Ovary (tissue), 9 donors: ENCODE measurements around the gene NUAK1. TPM values are rescaled to one million over a fixed set of nuclear protein-coding genes. Genes with fewer than 3 reads are reported as not detected.

ENCODE experiments used
- DNase-seq, 5 donors: peaks; one replicate each; pipeline ENCODE4 v3.0.0-alpha.2; 2019 to 2020
- H3K27ac ChIP-seq, 2 donors: fragments of 200-600 bp; one replicate each; pipeline versions ENCODE4 v1.5.1 to v1.8.0; 2019 to 2022
- H3K27me3 ChIP-seq: fragments of 200-600 bp; one replicate; pipeline ENCODE4 v1.8.0; 2022
- H3K36me3 ChIP-seq: fragments of 200-600 bp; sonication (generic); one replicate; pipeline ENCODE4 v1.5.1; 2019
- H3K4me1 ChIP-seq: one replicate; pipeline ENCODE4 v1.8.1; 2013; ENCODE audit warnings: mild to moderate bottlenecking, moderate library complexity; ENCODE audit not compliant: insufficient read depth
- H3K4me3 ChIP-seq: fragments of 200-600 bp; sonication (generic); one replicate; pipeline ENCODE4 v1.5.1; 2017
- H3K9me3 ChIP-seq, 2 donors: fragments of 200-600 bp in 1 of 2; sonication (generic) in 1 of 2; one replicate each; pipeline versions ENCODE4 v1.5.1 to v1.8.1; 2013 to 2019; ENCODE audit warnings: mild to moderate bottlenecking in 1 of 2, moderate library complexity in 1 of 2
- EP300 ChIP-seq: sonication (generic); formaldehyde crosslinking; IDR thresholded peaks from one replicate; pipeline ENCODE4 v1.6.1; 2017; ENCODE audit warnings: antibody characterized with exemption
- POLR2A ChIP-seq: fragments of 450-650 bp; IDR thresholded peaks from one replicate; pipeline ENCODE4 v1.6.1; 2017; ENCODE audit warnings: antibody characterized with exemption, mild to moderate bottlenecking, moderate library complexity
- WGBS, 3 donors: extraction: QIAGEN DNeasy Blood & Tissue Kit in 1 of 3; methylation state at CpG; one replicate each; pipeline versions ENCODE4 v1.1.5 to v1.1.7; 2013 to 2017; 5-methylcytosine and 5-hydroxymethylcytosine counted together
- intact Hi-C, 4 donors: fragments of 100-400 bp; cut with DNase I; formaldehyde crosslinking; loops; one replicate each; pipeline versions ENCODE4 v1.11.0 to v1.15.1; 2022 to 2023
- polyA plus RNA-seq, 2 donors: library from polyadenylated mRNA; stranded (reverse); fragments of 200-250 nt in 1 of 2; fragments of 350-450 nt in 1 of 2; fragmentation: Illumina TruSeq in 1 of 2; extraction: RNeasy Lipid Tissue Mini Kit (QIAGEN cat#74804) in 1 of 2; gene quantifications; one replicate each; pipeline ENCODE4 v1.2.3, GENCODE V29; 2013 to 2014
- total RNA-seq, 7 donors: library from RNA; depleted of rRNA in 2 of 7; stranded (reverse); fragments of >200 nt in 2 of 7; fragmentation: NEBNext Ultra II Directional in 3 of 7; extraction: Animal tissue kit (Norgen Biotek cat#: 25700) in 3 of 7; gene quantifications; one replicate each; pipeline versions ENCODE4 v1.1.0 to v1.2.4, GENCODE V29; 2016 to 2023
- TF ChIP-seq, protein P1 (sequence below), 3 donors: fragments of 450-650 bp in 2 of 3; fragments of 200-600 bp in 1 of 3; IDR thresholded peaks; one replicate each; pipeline versions ENCODE4 v1.5.1 to v1.8.0; 2016 to 2022; ENCODE audit warnings: antibody characterized with exemption in 3 of 3, mild to moderate bottlenecking in 1 of 3
- donor health status: DM: no; HTN: no; CAD: no; lungs with moderate emphysema.
- donor health status: DM: no; HTN: no; CAD: no.
- donor health status: Bipolar disorder and iron deficiency.
- donor health status: DM: yes; HTN: yes; CAD: no.
- donor health status: DM: no; HTN: no; CAD: no.
- donor health status: DM: yes; HTN: yes; CAD: no.

The NUAK1 gene
- total and polyA plus RNA-seq, 9 donors, result 2.8 to 22.2 (median 12.0) TPM

GRCh38 chr12:106125351-106126095, 13.2 kb downstream of the NUAK1 start:
- WGBS, 3 donors, result 81 to 87% (median 86%) methylated on average over 9 of the region's 9 CpGs
- peaks cover 10% of the 10 kb centered on the region for H3K4me1 ChIP-seq
- no peak for DNase-seq
- no peaks in the 10 kb centered on the region for H3K9me3 ChIP-seq
- no peaks in the 10 kb centered on the region for H3K27me3 ChIP-seq
- H3K36me3 ChIP-seq, result no peaks in the 10 kb centered on the region
- intact Hi-C loops, result loop anchor here in 1 of 4 donors (5.0 kb wide), 1 partner anchor 48 kb away; no protein-coding TSS in a partner anchor
- no peak for TF ChIP-seq POLR2A
- TF ChIP-seq EP300, result no peak
- TF ChIP-seq, protein P1, sequence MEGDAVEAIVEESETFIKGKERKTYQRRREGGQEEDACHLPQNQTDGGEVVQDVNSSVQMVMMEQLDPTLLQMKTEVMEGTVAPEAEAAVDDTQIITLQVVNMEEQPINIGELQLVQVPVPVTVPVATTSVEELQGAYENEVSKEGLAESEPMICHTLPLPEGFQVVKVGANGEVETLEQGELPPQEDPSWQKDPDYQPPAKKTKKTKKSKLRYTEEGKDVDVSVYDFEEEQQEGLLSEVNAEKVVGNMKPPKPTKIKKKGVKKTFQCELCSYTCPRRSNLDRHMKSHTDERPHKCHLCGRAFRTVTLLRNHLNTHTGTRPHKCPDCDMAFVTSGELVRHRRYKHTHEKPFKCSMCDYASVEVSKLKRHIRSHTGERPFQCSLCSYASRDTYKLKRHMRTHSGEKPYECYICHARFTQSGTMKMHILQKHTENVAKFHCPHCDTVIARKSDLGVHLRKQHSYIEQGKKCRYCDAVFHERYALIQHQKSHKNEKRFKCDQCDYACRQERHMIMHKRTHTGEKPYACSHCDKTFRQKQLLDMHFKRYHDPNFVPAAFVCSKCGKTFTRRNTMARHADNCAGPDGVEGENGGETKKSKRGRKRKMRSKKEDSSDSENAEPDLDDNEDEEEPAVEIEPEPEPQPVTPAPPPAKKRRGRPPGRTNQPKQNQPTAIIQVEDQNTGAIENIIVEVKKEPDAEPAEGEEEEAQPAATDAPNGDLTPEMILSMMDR (IDR thresholded peaks at IDR 0.05), result no peak
- no peak overlapping the region for H3K27ac ChIP-seq
- H3K4me3 ChIP-seq, result no peak overlapping the region

- Histone ChIP-seq H3K27me3 (no peaks in the 10 kb centered on the region), H3K4me3 (no peak overlapping the region), H3K9me3 (no peaks in the 10 kb centered on the region), H3K36me3 (no peaks in the 10 kb centered on the region), H3K4me1 (peaks cover 11% of the 10 kb centered on the region), H3K27ac (no peak overlapping the region)
- 5 to 20% (median 14%) methylated on average over 10 of the region's 10 CpGs for WGBS, 3 donors
- TF ChIP-seq, protein P1 (IDR thresholded peaks at IDR 0.05), result no peak
- TF ChIP-seq POLR2A, result no peak
- TF ChIP-seq EP300, result no peak
- peak in 3 of 5 donors; percentile 19 to 44 (median 28) for DNase-seq
- intact Hi-C loops, result no loop called here
These were observed 15.1 kb downstream of the NUAK1 start for GRCh38 chr12:106123551-106124081.

- Histone ChIP-seq H3K27ac (no peak overlapping the region), H3K36me3 (no peaks in the 10 kb centered on the region), H3K9me3 (no peaks in the 10 kb centered on the region), H3K27me3 (no peaks in the 10 kb centered on the region), H3K4me3 (no peak overlapping the region), H3K4me1 (peaks cover 11% of the 10 kb centered on the region)
- TF ChIP-seq POLR2A, result no peak
- no peak for DNase-seq
- intact Hi-C loops, result no loop called here
- 69 to 75% (median 74%) methylated on average over 5 of the region's 5 CpGs for WGBS, 3 donors
These were observed 15.6 kb downstream of the NUAK1 start for GRCh38 chr12:106123110-106123509.

DNA sequence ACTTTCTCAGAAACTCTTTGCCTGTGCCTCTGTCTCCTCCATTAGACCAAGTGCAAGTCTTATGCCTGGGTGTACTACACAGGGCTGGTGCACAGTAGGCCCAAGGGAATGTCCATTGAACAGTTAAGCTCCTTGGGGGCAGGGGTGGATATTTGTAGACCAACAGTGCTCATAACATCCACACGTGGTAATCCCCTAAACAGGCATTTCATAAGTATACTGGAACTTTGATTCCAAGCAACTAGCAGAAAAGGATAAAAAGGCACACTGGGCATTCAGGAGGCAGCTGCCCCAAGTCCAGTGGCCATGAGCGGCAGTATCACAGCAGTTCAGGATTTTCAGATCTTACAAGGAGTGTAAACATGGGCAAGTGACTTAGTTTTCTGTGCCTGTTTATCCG, 16.8 kb downstream of the NUAK1 start:
- Histone ChIP-seq H3K27me3 (no peaks in the 10 kb centered on the region), H3K9me3 (no peaks in the 10 kb centered on the region), H3K36me3 (no peaks in the 10 kb centered on the region), H3K4me1 (peaks cover 11% of the 10 kb centered on the region), H3K27ac (no peak overlapping the region), H3K4me3 (no peak overlapping the region)
- WGBS, 3 donors, result 83 to 85% (median 83%) methylated on average over 3 of the region's 3 CpGs
- no peak for DNase-seq
- intact Hi-C loops, result no loop called here
- TF ChIP-seq, protein P1 (IDR thresholded peaks at IDR 0.05), result no peak
- no peak for TF ChIP-seq EP300
- no peak for TF ChIP-seq POLR2A

GRCh38 chr12:106120519-106121105, 18.1 kb downstream of the NUAK1 start:
- no peaks in the 10 kb centered on the region for H3K36me3 ChIP-seq
- H3K4me1 ChIP-seq, result peaks cover 7% of the 10 kb centered on the region
- no peaks in the 10 kb centered on the region for H3K27me3 ChIP-seq
- DNase-seq, result peak in 1 of 5 donors; percentile 50
- H3K9me3 ChIP-seq, result no peaks in the 10 kb centered on the region
- intact Hi-C loops, result no loop called here
- 58 to 72% (median 60%) methylated on average over 8 of the region's 8 CpGs for WGBS, 3 donors
- H3K4me3 ChIP-seq, result no peak overlapping the region
- H3K27ac ChIP-seq, result no peak overlapping the region
- TF ChIP-seq POLR2A (no peak), EP300 (peak; percentile 31)
